Lower leg skin (tissue), 3 donors: ENCODE results near the gene DNMT3L.

ENCODE experiments used
- POLR2A ChIP-seq, 2 donors: fragments of 450-650 bp; IDR thresholded peaks; one replicate each; pipeline ENCODE4 v1.6.1; 2016 to 2017; ENCODE audit warnings: antibody characterized with exemption in 2 of 2, mild to moderate bottlenecking in 1 of 2, moderate library complexity in 1 of 2
- TF ChIP-seq, protein P1 (sequence below), 3 donors: fragments of 450-650 bp; IDR thresholded peaks; one replicate each; pipeline ENCODE4 v1.5.1; 2016; ENCODE audit warnings: antibody characterized with exemption in 3 of 3, mild to moderate bottlenecking in 3 of 3, moderate library complexity in 2 of 3

- no peak for TF ChIP-seq POLR2A (IDR thresholded peaks at IDR 0.05)
- TF ChIP-seq, protein P1, sequence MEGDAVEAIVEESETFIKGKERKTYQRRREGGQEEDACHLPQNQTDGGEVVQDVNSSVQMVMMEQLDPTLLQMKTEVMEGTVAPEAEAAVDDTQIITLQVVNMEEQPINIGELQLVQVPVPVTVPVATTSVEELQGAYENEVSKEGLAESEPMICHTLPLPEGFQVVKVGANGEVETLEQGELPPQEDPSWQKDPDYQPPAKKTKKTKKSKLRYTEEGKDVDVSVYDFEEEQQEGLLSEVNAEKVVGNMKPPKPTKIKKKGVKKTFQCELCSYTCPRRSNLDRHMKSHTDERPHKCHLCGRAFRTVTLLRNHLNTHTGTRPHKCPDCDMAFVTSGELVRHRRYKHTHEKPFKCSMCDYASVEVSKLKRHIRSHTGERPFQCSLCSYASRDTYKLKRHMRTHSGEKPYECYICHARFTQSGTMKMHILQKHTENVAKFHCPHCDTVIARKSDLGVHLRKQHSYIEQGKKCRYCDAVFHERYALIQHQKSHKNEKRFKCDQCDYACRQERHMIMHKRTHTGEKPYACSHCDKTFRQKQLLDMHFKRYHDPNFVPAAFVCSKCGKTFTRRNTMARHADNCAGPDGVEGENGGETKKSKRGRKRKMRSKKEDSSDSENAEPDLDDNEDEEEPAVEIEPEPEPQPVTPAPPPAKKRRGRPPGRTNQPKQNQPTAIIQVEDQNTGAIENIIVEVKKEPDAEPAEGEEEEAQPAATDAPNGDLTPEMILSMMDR (IDR thresholded peaks at IDR 0.05), result no peak
Observed at GRCh38 chr21:44289381-44290010, 27.8 kb upstream of the DNMT3L start.
